Activated CD4-positive, CD25-positive, alpha-beta regulatory T cell (primary cell): Measurements from ENCODE around the gene PCSK4.

ENCODE experiments used
- DNase-seq, 4 experiments: peaks; one replicate each; lab custom pipeline; 2025; lab: John Stamatoyannopoulos, UW

Gene PCSK4

GRCh38 chr19:1438035-1438932, 51.9 kb downstream of the PCSK4 start, which contains the start of gene RPS15:
Gene RPS15, plus strand, starts transcription at chr19:1438396. Its CDS starts 30 bp downstream, at chr19:1438426.
- DNase-seq: peak; percentile 86 to 91 (median 90)

- DNase-seq: no peak
Measured at GRCh38 chr19:1437609-1438008, 52.5 kb downstream of the PCSK4 start.

GRCh38 chr19:1435378-1435989, 54.7 kb downstream of the PCSK4 start:
- DNase-seq: no peak

GRCh38 chr19:1434577-1435060, 55.5 kb downstream of the PCSK4 start:
- no peak for DNase-seq

GRCh38 chr19:1434040-1434366, 56.1 kb downstream of the PCSK4 start:
- DNase-seq: no peak

GRCh38 chr19:1433119-1434039, 56.8 kb downstream of the PCSK4 start:
- DNase-seq: no peak

GRCh38 chr19:1432507-1432887, 57.7 kb downstream of the PCSK4 start:
- DNase-seq: no peak

GRCh38 chr19:1431759-1432506, 58.2 kb downstream of the PCSK4 start:
- DNase-seq: no peak
